ENCODE measurements around the gene ADPRHL1. TPM values are rescaled to one million over a fixed set of nuclear protein-coding genes. Genes with fewer than 3 reads are reported as not detected.

ADPRHL1 gene
- total RNA-seq, 1 experiment from 2014 or later, result 2.7 TPM

DNA sequence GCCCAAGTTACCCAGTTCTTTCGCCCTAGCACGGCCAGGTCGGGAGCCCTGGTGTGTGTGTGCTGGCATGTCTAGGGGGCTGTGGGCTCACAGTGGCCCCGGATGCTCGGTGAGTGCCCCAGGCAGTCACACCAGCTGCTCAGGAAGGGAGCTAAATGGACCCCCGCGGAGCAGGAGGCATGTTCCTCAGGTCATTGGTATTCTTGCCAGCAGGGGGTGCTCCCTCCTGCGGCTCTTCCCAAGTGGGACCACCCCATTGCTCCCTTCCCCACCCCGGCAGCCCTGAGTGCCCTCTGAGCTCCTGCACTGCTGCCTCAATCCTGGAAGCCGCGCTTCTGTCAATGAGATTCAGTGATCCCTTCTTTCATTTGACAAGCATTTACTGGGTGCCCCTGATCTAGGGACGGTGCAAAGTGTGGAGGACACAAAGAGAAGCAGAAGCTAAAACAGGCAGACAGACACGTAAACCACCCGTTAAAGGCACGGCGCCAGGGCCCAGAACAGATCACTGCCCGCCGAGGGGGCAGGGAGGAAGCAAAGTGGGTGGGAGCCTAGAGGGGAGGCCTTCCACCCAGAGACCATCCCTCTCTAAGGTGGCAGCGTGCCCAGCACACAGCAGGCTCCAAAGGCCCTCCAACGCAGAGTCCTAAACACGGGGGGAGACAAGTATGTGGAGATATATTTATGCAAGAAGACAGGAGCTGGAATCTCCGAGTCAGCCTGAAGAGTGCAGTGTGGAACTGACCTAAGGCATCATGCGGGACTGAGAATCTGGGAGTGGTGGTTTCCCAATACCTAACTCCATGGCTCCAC lies 5.2 kb upstream of the ADPRHL1 start:
- H3K79me2 ChIP-seq (ENCODE audit: insufficient read depth, low read length), result no peaks in the 10 kb centered on the region
- H2BK5ac ChIP-seq (ENCODE audit: insufficient read length, low read length), result no peak overlapping the region
- no peak overlapping the region for H2AFZ ChIP-seq (ENCODE audit: low read length)
- no peak overlapping the region for H4K91ac ChIP-seq (ENCODE audit: insufficient read length, low read depth, low read length)
- no peak overlapping the region for H3K18ac ChIP-seq (ENCODE audit: insufficient read length, low read depth, low read length)
- no peak overlapping the region for H4K8ac ChIP-seq (replicated peaks; ENCODE audit: insufficient read length, low read depth, low read length)
- H2BK12ac ChIP-seq (ENCODE audit: insufficient read length, low read depth, low read length), result no peak overlapping the region
- WGBS (ENCODE audit: extremely low coverage, insufficient read length, low lambda C conversion rate), result no CpG with 5 or more reads among the region's 23 CpGs
- peaks cover 41 to 88% (median 85%) of the 10 kb centered on the region in 3 experiments for H3K36me3 Mint-ChIP-seq (ENCODE audit: insufficient read depth in 1 of 3, low read depth in 3 of 3)
- TF ChIP-seq, protein P1, sequence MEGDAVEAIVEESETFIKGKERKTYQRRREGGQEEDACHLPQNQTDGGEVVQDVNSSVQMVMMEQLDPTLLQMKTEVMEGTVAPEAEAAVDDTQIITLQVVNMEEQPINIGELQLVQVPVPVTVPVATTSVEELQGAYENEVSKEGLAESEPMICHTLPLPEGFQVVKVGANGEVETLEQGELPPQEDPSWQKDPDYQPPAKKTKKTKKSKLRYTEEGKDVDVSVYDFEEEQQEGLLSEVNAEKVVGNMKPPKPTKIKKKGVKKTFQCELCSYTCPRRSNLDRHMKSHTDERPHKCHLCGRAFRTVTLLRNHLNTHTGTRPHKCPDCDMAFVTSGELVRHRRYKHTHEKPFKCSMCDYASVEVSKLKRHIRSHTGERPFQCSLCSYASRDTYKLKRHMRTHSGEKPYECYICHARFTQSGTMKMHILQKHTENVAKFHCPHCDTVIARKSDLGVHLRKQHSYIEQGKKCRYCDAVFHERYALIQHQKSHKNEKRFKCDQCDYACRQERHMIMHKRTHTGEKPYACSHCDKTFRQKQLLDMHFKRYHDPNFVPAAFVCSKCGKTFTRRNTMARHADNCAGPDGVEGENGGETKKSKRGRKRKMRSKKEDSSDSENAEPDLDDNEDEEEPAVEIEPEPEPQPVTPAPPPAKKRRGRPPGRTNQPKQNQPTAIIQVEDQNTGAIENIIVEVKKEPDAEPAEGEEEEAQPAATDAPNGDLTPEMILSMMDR (conservative IDR thresholded peaks at IDR 0.05), result peak; percentile 41; the same call in 2 of the 3 replicates
- no peaks in the 10 kb centered on the region; the same call in 1 of the 2 replicates for H3K27me3 Mint-ChIP-seq (ENCODE audit: low read depth)
- H2BK20ac ChIP-seq (ENCODE audit: low read depth, low read length, poor library complexity, severe bottlenecking), result no peak overlapping the region
- H3K56ac ChIP-seq (ENCODE audit: insufficient read length, low read depth, low read length), result no peak overlapping the region
- no peaks in the 10 kb centered on the region for H3K9me3 Mint-ChIP-seq
- H3T11ph ChIP-seq (ENCODE audit: low read length), result no peak overlapping the region
- H2BK15ac ChIP-seq (ENCODE audit: low read depth, low read length), result no peak overlapping the region
- no peak overlapping the region for H3K14ac ChIP-seq (ENCODE audit: insufficient read depth, low read length)
- H2BK120ac ChIP-seq (ENCODE audit: low read depth, low read length, poor library complexity, severe bottlenecking), result no peak overlapping the region
- peak overlapping the region; percentile 65 to 85 (median 73); a peak in 5 of 7 replicates for H3K27ac Mint-ChIP-seq
- H3K4ac ChIP-seq (ENCODE audit: low read depth, low read length), result no peak overlapping the region
- no peaks in the 10 kb centered on the region for H3K23me2 ChIP-seq (ENCODE audit: insufficient read length, low read depth, low read length, poor library complexity, severe bottlenecking)
- H3K4me3 Mint-ChIP-seq, result no peak overlapping the region
- H3K27ac ChIP-seq (ENCODE audit: insufficient read length, low read depth, low read length), result no peak overlapping the region
- H3K9me3 ChIP-seq (ENCODE audit: control insufficient read depth, low read depth, low read length), result no peaks in the 10 kb centered on the region
- H3K23ac ChIP-seq (ENCODE audit: insufficient read length, low read depth, low read length), result no peak overlapping the region
- no peak overlapping the region for H4K5ac ChIP-seq (ENCODE audit: insufficient read length, low read depth, low read length)
- no peak overlapping the region for H3K4me2 ChIP-seq (ENCODE audit: insufficient read depth, insufficient read length, low read length)
- H3K27me3 ChIP-seq (ENCODE audit: insufficient read depth, low read length), result no peaks in the 10 kb centered on the region
- no peak overlapping the region for H3K9ac ChIP-seq (ENCODE audit: extremely low read depth, insufficient read length, low read length)
- H3K79me1 ChIP-seq (ENCODE audit: insufficient read depth, low read depth, low read length, poor library complexity, severe bottlenecking), result no peaks in the 10 kb centered on the region
- peaks cover 4 to 5% of the 10 kb centered on the region in 2 experiments; a peak in 3 of 4 replicates for H3K4me1 Mint-ChIP-seq
- H2AK5ac ChIP-seq (ENCODE audit: insufficient read length, low read length), result no peak overlapping the region
- H3K4me1 ChIP-seq (ENCODE audit: insufficient read depth, low read length), result no peaks in the 10 kb centered on the region
- no peaks in the 10 kb centered on the region for H4K20me1 ChIP-seq (ENCODE audit: control insufficient read depth, insufficient read depth, insufficient read length)
- DNase-seq, result peak; percentile 53
